Suprapubic skin (tissue), 4 donors: Measurements from ENCODE around the gene MAGOH. TPM values are rescaled to one million over a fixed set of nuclear protein-coding genes. Genes with fewer than 3 reads are reported as not detected.

ENCODE experiments used
- DNase-seq, 2 donors: peaks; one replicate each; pipeline ENCODE4 v3.0.0-alpha.2; 2019; ENCODE audit warnings: low spot score in 2 of 2
- H3K27ac ChIP-seq: fragments of 200-600 bp; sonication (generic); one replicate; pipeline ENCODE4 v1.5.1; 2019
- H3K27me3 ChIP-seq: fragments of 200-600 bp; sonication (generic); one replicate; pipeline ENCODE4 v1.5.1; 2019
- H3K36me3 ChIP-seq: fragments of 200-600 bp; sonication (generic); one replicate; pipeline ENCODE4 v1.5.1; 2019
- H3K4me1 ChIP-seq: fragments of 200-600 bp; sonication (generic); one replicate; pipeline ENCODE4 v1.5.1; 2019
- H3K4me3 ChIP-seq: fragments of 200-600 bp; sonication (generic); one replicate; pipeline ENCODE4 v1.5.1; 2019; ENCODE audit warnings: mild to moderate bottlenecking
- H3K9me3 ChIP-seq: fragments of 200-600 bp; sonication (generic); one replicate; pipeline ENCODE4 v1.5.1; 2019
- EP300 ChIP-seq: sonication (generic); formaldehyde crosslinking; IDR thresholded peaks from one replicate; pipeline ENCODE4 v1.6.1; 2017; ENCODE audit warnings: antibody characterized with exemption
- POLR2A ChIP-seq, 2 donors: fragments of 450-650 bp; IDR thresholded peaks; one replicate each; pipeline ENCODE4 v1.6.1; 2017; ENCODE audit warnings: antibody characterized with exemption in 2 of 2, mild to moderate bottlenecking in 2 of 2, moderate library complexity in 2 of 2
- POLR2AphosphoS5 ChIP-seq, 3 donors: sonication (generic); formaldehyde crosslinking; IDR thresholded peaks; one replicate each; pipeline ENCODE4 v1.6.1; 2017; ENCODE audit warnings: antibody characterized with exemption in 3 of 3
- WGBS: methylation state at CpG from one replicate; pipeline ENCODE4 v1.1.5; 2018; 5-methylcytosine and 5-hydroxymethylcytosine counted together
- total RNA-seq, 4 donors: library from RNA; depleted of rRNA; stranded (reverse); fragments of >200 nt; gene quantifications; one replicate each; pipeline ENCODE4 v1.1.0, GENCODE V29; 2016
- TF ChIP-seq, protein P1 (sequence below), 2 donors: fragments of 200-600 bp in 1 of 2; fragments of 450-650 bp in 1 of 2; sonication (generic) in 1 of 2; IDR thresholded peaks; one replicate each; pipeline ENCODE4 v1.5.1; 2016 to 2019; ENCODE audit warnings: antibody characterized with exemption in 2 of 2, mild to moderate bottlenecking in 1 of 2, moderate library complexity in 1 of 2

MAGOH gene
- total RNA-seq, 4 donors from 2014 or later, result 31.8 to 52.3 (median 38.5) TPM

- Histone ChIP-seq H3K4me1 (peaks cover 42% of the 10 kb centered on the region), H3K27me3 (no peaks in the 10 kb centered on the region), H3K4me3 (peak overlapping the region; percentile 100), H3K36me3 (no peaks in the 10 kb centered on the region), H3K9me3 (no peaks in the 10 kb centered on the region), H3K27ac (peak overlapping the region; percentile 99)
- DNase-seq, result peak in 1 of 2 donors; percentile 54
- WGBS, result 67% methylated on average over 11 of the region's 11 CpGs
- TF ChIP-seq POLR2AphosphoS5 (IDR thresholded peaks at IDR 0.05), result no peak
- TF ChIP-seq, protein P1, sequence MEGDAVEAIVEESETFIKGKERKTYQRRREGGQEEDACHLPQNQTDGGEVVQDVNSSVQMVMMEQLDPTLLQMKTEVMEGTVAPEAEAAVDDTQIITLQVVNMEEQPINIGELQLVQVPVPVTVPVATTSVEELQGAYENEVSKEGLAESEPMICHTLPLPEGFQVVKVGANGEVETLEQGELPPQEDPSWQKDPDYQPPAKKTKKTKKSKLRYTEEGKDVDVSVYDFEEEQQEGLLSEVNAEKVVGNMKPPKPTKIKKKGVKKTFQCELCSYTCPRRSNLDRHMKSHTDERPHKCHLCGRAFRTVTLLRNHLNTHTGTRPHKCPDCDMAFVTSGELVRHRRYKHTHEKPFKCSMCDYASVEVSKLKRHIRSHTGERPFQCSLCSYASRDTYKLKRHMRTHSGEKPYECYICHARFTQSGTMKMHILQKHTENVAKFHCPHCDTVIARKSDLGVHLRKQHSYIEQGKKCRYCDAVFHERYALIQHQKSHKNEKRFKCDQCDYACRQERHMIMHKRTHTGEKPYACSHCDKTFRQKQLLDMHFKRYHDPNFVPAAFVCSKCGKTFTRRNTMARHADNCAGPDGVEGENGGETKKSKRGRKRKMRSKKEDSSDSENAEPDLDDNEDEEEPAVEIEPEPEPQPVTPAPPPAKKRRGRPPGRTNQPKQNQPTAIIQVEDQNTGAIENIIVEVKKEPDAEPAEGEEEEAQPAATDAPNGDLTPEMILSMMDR (IDR thresholded peaks at IDR 0.05), result no peak
- TF ChIP-seq POLR2A (IDR thresholded peaks at IDR 0.05), result no peak
- no peak for TF ChIP-seq EP300
Observed at GRCh38 chr1:53195246-53196016, 42.9 kb downstream of the MAGOH start.

GRCh38 chr1:53190210-53190611 lies 48.1 kb downstream of the MAGOH start:
- 74% methylated on average over 10 of the region's 10 CpGs for WGBS

DNA sequence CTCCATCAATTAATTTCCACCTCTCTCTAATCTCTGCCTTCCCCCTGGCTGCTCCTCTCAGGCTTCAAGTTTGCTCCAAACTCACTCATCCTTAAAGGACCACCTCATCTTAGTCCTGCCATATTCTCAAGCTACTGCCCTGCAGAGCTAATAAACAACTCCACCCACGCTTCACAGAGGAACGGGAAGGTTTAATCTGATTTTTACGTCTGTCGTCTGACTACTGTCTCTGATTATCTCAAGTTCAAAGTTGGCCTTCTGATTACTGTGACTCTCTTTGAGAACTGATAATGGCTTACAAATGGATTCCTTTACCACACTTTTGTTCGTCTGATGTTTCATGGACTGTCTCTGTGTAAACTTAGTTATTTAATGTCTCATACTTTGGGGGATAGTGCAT lies 49.3 kb downstream of the MAGOH start:
- Histone ChIP-seq H3K27me3 (no peaks in the 10 kb centered on the region), H3K4me3 (no peak overlapping the region), H3K36me3 (no peaks in the 10 kb centered on the region), H3K4me1 (no peaks in the 10 kb centered on the region), H3K27ac (no peak overlapping the region), H3K9me3 (no peaks in the 10 kb centered on the region)
- TF ChIP-seq, protein P1 (IDR thresholded peaks at IDR 0.05), result no peak
- TF ChIP-seq EP300, result no peak
- no peak for TF ChIP-seq POLR2AphosphoS5 (IDR thresholded peaks at IDR 0.05)
- no peak for TF ChIP-seq POLR2A (IDR thresholded peaks at IDR 0.05)
- 70% methylated on average over 5 of the region's 5 CpGs for WGBS
- DNase-seq, result no peak

More at GRCh38 chr1:53190210-53190611, 48.1 kb downstream of the MAGOH start:
- DNase-seq, result no peak
- Histone ChIP-seq H3K4me3 (no peak overlapping the region), H3K27me3 (no peaks in the 10 kb centered on the region), H3K4me1 (peaks cover 5% of the 10 kb centered on the region), H3K9me3 (no peaks in the 10 kb centered on the region), H3K27ac (no peak overlapping the region), H3K36me3 (no peaks in the 10 kb centered on the region)
- TF ChIP-seq EP300, result no peak
- TF ChIP-seq, protein P1 (IDR thresholded peaks at IDR 0.05), result no peak
- TF ChIP-seq POLR2A (IDR thresholded peaks at IDR 0.05), result no peak

DNA sequence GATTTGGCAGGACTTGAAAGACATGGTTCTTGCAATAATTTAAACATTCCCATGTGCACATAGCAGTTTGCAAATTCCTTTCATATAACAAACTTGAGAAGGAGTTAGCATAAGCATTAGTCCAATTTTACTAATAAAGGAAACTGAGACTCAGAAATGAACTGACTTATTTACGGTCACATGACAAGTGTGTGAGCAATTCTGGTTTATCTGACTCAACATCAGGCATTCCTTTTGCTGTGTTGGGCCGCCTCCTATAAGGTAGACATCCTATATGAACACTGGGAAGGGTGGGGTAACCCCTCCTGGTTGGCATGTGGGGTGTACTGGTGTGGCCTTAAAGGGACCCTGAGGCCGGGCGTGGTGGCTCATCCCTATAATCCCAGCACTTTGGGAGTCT lies 50.2 kb downstream of the MAGOH start:
- 74% methylated on average over 2 of the region's 4 CpGs for WGBS
- TF ChIP-seq POLR2A (IDR thresholded peaks at IDR 0.05), result no peak
- TF ChIP-seq, protein P1 (IDR thresholded peaks at IDR 0.05), result no peak
- no peak for TF ChIP-seq POLR2AphosphoS5 (IDR thresholded peaks at IDR 0.05)
- TF ChIP-seq EP300, result no peak
- H3K9me3 ChIP-seq, result no peaks in the 10 kb centered on the region
- no peak for DNase-seq
- H3K4me3 ChIP-seq, result no peak overlapping the region
- H3K27ac ChIP-seq, result no peak overlapping the region
- no peaks in the 10 kb centered on the region for H3K4me1 ChIP-seq
- no peaks in the 10 kb centered on the region for H3K36me3 ChIP-seq
- H3K27me3 ChIP-seq, result no peaks in the 10 kb centered on the region

DNA sequence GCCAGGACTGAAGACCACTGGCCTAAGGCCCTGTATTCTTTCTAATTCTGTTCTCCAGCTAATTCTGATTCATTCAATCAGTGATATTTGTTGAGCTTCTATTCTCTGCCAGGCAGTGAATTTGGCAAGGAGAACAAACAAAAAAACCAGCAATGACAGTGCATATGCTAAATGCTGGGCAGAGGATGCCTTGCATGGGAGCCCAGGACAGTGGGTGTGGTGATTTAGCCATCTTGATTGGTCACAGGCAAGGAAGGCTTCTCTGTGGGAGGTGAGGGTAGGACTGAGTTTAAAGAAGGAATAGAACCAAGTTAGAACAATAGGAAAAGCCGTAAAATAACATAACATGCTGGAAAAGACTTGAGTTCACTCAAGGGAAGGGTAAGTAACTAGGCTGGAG lies 50.9 kb downstream of the MAGOH start:
- no peak for TF ChIP-seq POLR2AphosphoS5 (IDR thresholded peaks at IDR 0.05)
- no peak for TF ChIP-seq POLR2A (IDR thresholded peaks at IDR 0.05)
- TF ChIP-seq, protein P1 (IDR thresholded peaks at IDR 0.05), result no peak
- no peak for TF ChIP-seq EP300
- H3K4me3 ChIP-seq, result no peak overlapping the region
- H3K27ac ChIP-seq, result no peak overlapping the region
- H3K36me3 ChIP-seq, result no peaks in the 10 kb centered on the region
- 80% methylated on average over 1 of the region's 1 CpG for WGBS
- H3K4me1 ChIP-seq, result peaks cover under 1% of the 10 kb centered on the region
- no peaks in the 10 kb centered on the region for H3K27me3 ChIP-seq
- no peak for DNase-seq
- no peaks in the 10 kb centered on the region for H3K9me3 ChIP-seq
